HG03442 (cell line): ENCODE measurements around the gene SLC6A13.
"Not testable (repeated sequence)": the region's sequence is repeated elsewhere in the genome, so short reads cannot be mapped to it uniquely, and the experiment has no call there.

Experiments
- ATAC-seq: cut with Tn5 transposase; IDR thresholded peaks from one replicate; pipeline ENCODE4 v1.9.1; 2021; ENCODE audit warnings: mild to moderate bottlenecking, moderate library complexity; ENCODE audit not compliant: unreplicated experiment

SLC6A13 gene

GRCh38 chr12:202081-202731 lies 60.4 kb downstream of the SLC6A13 start:
- ATAC-seq: no peak

DNA sequence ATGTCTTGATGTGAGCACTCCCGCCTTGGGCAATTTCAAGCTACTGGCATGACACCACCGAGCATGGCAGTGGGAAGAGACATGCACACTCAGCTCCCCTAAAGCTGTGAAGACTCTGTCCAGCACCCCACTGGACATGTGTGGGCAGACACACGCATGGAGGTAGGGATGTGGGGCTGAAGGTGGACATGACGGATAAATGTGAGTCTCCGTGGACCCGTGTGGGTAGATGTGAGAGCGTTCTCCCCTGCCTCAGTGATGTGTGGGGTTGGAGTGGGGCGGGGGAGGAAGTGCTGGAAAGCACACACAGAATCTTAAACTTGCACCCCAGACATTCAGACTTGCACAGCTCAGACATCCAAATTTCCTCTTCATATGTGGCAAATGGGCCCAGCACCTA lies 61.3 kb downstream of the SLC6A13 start:
- ATAC-seq: no peak

DNA sequence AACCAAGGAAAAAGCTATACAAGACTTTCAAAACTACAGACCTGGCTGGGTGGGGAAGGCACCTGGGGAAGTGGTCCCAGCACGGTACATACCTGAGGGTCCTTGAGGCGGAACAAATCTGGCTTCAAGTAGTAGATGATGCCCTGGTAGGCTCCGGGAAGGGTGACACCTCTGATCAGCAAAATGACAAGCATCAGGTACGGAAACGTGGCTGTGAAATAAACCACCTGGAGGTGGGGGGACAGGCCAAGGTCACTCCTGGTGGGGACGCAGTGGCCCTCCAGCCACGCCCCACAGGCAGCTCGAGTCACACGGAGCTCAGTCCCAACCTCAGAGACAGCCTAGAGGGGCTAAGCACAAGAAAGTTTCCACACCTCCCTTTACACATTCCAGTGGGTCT lies 63.9 kb downstream of the SLC6A13 start:
- ATAC-seq: no peak

- no peak for ATAC-seq
Measured at GRCh38 chr12:197911-198695, 64.5 kb downstream of the SLC6A13 start.

DNA sequence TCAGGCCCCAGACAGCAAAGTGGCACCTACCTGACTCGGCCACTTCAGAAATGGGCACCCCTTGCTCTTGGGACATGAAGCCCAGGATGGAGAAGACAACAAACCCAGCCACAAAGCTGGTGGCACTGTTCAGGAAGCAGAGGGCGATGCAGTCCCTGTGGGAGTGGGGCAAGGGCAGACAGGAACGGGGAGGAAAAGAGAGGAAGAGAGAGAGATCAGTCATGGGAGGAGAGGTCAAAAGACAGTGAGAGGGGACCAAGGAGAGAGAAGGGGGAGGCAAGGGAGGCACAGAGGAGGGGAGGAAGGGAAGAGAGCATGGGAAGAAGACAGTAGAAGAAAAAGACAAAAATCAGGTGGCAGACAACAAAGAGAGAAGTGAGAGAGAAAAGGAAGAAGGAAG lies 65.3 kb downstream of the SLC6A13 start:
- no peak for ATAC-seq

DNA sequence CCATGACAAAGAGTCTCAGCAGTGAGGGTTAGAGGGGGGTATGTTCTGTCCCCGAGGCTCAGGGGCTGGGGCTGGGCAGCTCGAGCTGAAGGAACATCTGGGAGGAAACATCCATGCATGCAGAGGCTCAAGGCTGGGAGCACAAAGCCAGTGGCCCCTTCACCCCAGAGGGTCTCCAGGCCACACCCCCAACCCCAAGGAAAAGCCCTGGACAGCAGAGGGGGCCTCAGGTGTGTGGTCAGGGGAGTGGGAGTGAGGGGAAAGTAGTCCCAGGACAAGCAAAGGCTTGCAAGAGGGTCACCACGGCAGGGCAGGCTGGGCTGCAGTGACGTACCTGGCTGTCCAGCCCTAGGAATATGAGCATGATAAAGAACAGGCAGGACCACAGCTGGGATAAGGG lies 66.2 kb downstream of the SLC6A13 start:
- no peak for ATAC-seq

GRCh38 chr12:195951-196350 lies 66.7 kb downstream of the SLC6A13 start:
- ATAC-seq: no peak

DNA sequence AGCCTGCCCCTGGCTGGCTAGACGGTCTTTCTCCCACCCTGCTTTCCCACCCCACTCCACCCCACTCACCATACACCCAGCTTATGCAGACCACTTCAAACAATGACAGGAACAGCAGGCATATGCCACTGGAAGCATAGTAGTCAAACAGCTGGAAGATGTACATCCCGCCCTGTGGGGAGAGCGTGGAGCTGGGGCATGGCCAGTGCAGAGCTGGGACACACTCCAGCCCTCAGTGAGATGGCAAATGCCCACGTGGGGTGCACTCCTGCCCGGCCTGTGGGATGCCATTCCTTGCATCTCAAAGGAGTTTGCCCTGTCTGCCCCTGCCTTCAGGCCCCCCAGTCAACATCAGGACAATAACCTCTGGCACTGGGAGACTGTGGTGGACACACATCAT lies 67.5 kb downstream of the SLC6A13 start:
- no peak for ATAC-seq

GRCh38 chr12:194276-194675 lies 68.4 kb downstream of the SLC6A13 start:
- no peak for ATAC-seq

- no peak for ATAC-seq
Measured at GRCh38 chr12:193261-193660, 69.4 kb downstream of the SLC6A13 start.

DNA sequence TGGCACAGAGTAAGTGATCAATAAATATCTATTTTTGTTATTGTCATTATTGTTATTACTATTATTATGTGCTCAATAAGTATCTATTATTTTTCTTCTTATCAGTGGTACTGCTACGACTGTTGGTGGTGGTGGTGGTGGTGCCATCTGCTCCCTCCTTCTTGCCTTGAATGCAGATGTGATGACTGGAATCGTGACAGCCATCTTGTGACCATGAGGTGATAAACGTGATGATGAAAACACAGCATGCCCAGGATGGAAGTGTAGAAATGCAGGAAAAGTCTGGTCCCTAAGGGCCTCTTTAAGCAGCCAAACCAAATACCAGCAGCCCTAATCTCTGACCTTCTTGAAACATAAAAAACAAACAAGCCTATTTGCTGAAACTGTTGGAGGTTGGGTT lies 71.1 kb downstream of the SLC6A13 start:
- ATAC-seq: no peak

GRCh38 chr12:190881-191280 lies 71.8 kb downstream of the SLC6A13 start:
- no peak for ATAC-seq

DNA sequence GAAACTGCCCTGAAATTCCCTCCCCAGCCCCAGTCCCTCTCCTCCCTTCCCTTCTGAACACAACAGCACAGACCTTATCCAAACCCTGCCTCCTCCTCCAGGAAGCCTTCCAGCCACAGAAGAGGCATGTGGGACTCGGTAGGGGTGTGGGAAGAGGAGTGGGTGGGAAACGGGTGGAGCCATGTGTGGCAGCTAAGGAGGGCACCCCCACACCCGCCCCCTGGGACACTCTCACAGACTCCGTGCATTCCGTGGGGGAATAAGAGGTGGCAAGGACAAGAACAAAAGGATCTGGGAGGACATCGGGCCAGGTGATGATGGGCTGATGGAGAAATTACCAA lies 73.0 kb downstream of the SLC6A13 start:
- no peak for ATAC-seq

DNA sequence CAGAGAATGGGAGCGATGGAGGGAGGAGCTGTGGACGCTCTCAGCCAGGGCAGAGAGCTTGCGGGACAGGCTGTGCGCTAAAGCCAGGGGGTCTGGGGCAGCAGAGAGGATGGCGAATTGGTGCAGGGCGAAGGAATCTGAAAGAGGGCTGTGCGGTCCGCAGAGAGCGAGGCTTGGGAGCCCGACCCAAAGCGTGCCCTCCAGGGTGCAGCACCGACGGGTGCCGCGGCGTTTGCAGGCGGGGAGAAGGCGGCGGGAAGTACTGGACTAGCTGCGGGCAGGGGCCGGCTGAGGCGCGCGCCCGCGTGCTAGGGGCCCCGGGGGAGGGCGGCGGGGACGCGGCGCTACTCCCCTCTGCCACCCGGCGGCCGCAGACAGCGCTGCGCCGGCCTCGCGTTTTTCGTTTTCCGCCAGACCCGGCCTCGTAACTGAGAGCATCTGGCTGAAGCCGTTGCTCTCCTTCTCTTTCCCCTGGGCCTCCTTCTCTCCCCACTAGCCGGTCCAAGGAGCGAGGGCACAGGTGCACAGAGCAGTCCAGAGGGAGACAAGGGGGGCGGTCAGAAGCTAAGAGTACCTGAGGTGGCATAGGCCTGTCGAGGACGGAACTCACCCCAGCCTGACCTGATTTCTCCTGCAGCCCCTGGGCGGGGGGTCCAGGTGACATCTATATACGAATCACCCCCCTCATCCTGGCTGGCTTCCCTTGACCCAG lies 73.6 kb downstream of the SLC6A13 start:
- ATAC-seq: no peak

DNA sequence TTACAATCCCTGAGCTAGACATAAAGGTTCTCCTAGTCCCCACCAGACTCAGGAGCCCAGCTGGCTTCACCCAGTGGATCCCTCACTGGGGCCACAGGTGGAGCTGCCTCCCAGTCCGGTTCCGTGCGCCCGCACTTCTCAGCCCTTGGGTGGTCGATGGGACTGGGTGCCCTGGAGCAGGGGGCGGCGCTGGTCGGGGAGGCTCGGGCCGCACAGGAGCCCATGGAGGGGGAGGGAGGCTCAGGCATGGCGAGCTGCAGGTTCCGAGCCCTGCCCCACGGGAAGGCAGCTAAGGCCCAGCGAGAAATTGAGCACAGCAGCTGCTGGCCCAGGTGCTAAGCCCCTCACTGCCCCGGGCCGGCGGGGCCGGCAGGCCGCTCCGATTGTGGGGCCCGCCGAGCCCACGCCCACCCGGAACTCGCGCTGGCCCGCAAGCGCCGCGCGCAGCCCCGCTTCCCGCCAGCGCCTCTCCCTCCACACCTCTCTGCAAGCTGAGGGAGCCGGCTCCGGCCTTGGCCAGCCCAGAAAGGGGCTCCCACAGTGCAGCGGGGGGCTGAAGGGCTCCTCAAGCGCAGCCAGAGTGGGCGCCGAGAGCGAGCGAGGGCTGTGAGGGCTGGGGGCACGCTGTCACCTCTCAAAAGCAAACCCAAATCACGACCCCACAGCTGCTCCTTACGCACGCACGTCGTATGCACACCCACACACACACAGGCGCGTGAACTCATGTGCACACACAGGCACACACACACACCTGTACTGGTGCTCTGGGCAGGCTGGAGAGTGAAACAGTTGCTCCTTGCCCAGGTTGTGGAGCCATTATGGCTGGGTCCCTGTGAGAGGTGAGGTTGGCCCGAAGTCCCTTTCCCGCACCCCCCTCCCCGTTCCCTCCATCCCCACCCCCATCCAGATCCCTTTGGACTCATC lies 74.4 kb downstream of the SLC6A13 start:
- not testable (repeated sequence) for ATAC-seq

GRCh38 chr12:186006-186625 lies 76.5 kb downstream of the SLC6A13 start:
- ATAC-seq: no peak

GRCh38 chr12:185576-185955 lies 77.1 kb downstream of the SLC6A13 start:
- ATAC-seq: no peak

DNA sequence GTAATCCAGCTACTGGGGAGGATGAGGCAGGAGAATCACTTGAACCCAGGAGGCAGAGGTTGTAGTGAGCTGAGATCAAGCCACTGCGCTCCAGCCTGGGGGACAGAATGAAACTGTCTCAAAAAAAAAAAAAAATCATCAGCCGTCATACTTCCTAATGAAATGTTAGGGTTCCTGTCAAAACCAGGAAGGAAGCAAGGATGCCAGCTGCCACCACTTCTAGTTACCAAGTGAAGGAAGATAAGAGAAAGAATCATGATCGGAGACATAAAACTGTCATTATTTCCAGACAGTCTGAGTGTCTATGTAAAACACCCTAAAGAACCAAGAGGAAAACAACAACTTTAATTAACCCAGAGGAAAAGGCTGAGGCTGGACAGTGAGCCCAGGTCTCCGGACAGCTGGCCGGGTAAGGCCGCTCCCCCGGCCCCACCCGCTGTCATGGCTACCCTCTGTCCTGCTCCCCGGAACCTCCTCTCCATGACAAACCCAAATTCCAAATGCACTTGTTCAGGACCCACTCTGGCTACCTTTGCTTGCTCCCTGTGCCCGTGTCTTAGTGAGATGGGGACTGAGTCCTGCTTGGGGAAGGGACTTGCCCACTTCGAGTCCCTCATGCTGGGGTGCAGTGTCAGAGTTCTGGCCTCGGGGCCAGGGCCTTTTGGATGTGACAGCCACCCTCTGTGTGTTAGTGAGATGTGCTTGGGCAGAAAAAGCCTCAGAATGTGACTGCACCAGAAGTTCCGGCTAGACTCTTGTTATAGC lies 77.6 kb downstream of the SLC6A13 start:
- no peak for ATAC-seq

- ATAC-seq: no peak
Measured at GRCh38 chr12:182381-182892, 80.2 kb downstream of the SLC6A13 start.

DNA sequence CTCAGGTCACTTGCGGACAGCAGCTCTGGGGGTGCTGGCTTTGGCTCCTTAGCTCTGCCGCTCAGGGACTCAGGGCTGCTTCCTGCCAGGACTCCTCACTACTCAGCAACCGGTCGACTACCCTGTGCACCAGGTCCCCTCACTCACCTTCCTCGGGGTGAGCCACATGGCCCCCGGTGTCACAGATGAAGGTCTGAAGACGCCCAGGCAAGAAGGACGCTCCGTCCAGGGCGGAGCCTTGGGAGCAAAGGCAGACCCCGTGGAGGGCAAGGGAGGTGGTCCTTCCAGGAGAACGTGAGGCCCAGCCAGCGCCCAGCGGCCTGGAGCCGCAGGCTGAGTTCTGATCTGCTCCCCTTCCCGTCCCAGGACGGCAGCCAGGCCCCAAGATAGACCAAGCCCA lies 80.7 kb downstream of the SLC6A13 start:
- ATAC-seq: no peak
